KMS-11 (cell line): ENCODE data around the gene HTR6.

ENCODE experiments used
- H2AFZ ChIP-seq: fragments of 200-600 bp; sonication (generic); 2 replicates; pipeline ENCODE4 v1.6.1; 2016; ENCODE audit warnings: antibody characterized with exemption, mixed run types, low read depth
- H3K27ac ChIP-seq: fragments of 200-600 bp; sonication (generic); 2 replicates; pipeline ENCODE4 v1.6.1; 2016; ENCODE audit warnings: mild to moderate bottlenecking, mixed run types
- H3K27me3 ChIP-seq: fragments of 200-600 bp; sonication (generic); 2 replicates; pipeline ENCODE4 v1.6.1; 2017; ENCODE audit warnings: mild to moderate bottlenecking, low read depth, mixed run types, moderate library complexity; ENCODE audit not compliant: insufficient read depth
- H3K36me3 ChIP-seq: fragments of 200-600 bp; sonication (generic); 2 replicates; pipeline ENCODE4 v1.6.1; 2017; ENCODE audit warnings: mild to moderate bottlenecking, mixed run types; ENCODE audit not compliant: insufficient read depth
- H3K4me1 ChIP-seq: fragments of 200-600 bp; sonication (generic); 2 replicates; pipeline ENCODE4 v1.6.1; 2016; ENCODE audit warnings: mild to moderate bottlenecking, low read depth, mixed run types; ENCODE audit not compliant: poor library complexity, severe bottlenecking
- H3K4me2 ChIP-seq: fragments of 200-600 bp; sonication (generic); 2 replicates; pipeline ENCODE4 v1.7.0; 2016; ENCODE audit warnings: mild to moderate bottlenecking, mixed run types
- H3K4me3 ChIP-seq: fragments of 200-600 bp; sonication (generic); IDR thresholded peaks from 2 replicates; pipeline ENCODE4 v1.6.1; 2017; ENCODE audit warnings: low read depth, low read length, mixed read lengths; ENCODE audit not compliant: insufficient read depth
- H3K79me2 ChIP-seq: fragments of 200-600 bp; sonication (generic); 2 replicates; pipeline ENCODE4 v1.6.1; 2016; ENCODE audit warnings: low read depth, mixed run types; ENCODE audit not compliant: insufficient read depth
- H3K9ac ChIP-seq: fragments of 200-600 bp; sonication (generic); 2 replicates; pipeline ENCODE4 v1.6.1; 2016; ENCODE audit warnings: mild to moderate bottlenecking, mixed run types
- H4K20me1 ChIP-seq: fragments of 200-600 bp; sonication (generic); 2 replicates; pipeline ENCODE4 v1.6.1; 2016; ENCODE audit warnings: mild to moderate bottlenecking, mixed run types; ENCODE audit not compliant: insufficient read depth
- TF ChIP-seq, protein P1 (sequence below): fragments of 200-600 bp; sonication (generic); conservative IDR thresholded peaks from 2 replicates; pipeline ENCODE4 v1.6.1; 2017; ENCODE audit warnings: low read depth, mild to moderate bottlenecking, antibody characterized with exemption, low read length, moderate library complexity, mixed read lengths

Gene HTR6

DNA sequence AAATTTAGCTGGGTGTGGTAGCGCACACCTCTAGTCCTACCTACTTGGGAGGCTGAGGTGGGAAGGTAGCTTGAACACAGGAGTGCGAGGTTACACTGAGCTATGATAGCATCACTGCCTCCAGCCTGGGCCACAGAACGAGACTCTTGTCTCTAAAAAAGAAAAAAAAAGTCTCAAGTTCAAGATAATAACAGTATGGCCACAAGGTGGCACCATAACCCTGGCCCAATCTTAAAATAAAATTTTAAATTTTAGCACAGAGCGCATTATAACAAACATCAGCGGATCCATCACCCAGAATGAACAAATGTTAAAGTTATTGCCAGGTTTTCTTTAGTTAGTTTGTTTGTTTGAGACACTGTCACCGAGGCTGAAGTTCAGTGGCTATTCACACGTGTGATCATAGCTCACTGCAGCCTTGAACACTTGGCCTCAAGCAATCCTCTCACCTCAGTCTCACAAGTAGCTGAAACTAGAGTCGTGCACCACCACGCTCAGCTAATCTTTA is 2.9 kb upstream of the HTR6 start:
- Histone ChIP-seq H2AFZ (no peak overlapping the region), H3K9ac (no peak overlapping the region), H3K36me3 (no peaks in the 10 kb centered on the region), H3K27me3 (peaks cover 10% of the 10 kb centered on the region; the same call in 1 of the 2 replicates), H3K27ac (no peak overlapping the region), H3K4me2 (no peak overlapping the region), H3K4me3 (no peak overlapping the region), H4K20me1 (no peaks in the 10 kb centered on the region), H3K79me2 (no peaks in the 10 kb centered on the region), H3K4me1 (peaks cover 3% of the 10 kb centered on the region)
- TF ChIP-seq, protein P1, sequence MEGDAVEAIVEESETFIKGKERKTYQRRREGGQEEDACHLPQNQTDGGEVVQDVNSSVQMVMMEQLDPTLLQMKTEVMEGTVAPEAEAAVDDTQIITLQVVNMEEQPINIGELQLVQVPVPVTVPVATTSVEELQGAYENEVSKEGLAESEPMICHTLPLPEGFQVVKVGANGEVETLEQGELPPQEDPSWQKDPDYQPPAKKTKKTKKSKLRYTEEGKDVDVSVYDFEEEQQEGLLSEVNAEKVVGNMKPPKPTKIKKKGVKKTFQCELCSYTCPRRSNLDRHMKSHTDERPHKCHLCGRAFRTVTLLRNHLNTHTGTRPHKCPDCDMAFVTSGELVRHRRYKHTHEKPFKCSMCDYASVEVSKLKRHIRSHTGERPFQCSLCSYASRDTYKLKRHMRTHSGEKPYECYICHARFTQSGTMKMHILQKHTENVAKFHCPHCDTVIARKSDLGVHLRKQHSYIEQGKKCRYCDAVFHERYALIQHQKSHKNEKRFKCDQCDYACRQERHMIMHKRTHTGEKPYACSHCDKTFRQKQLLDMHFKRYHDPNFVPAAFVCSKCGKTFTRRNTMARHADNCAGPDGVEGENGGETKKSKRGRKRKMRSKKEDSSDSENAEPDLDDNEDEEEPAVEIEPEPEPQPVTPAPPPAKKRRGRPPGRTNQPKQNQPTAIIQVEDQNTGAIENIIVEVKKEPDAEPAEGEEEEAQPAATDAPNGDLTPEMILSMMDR = peak; percentile 94

DNA sequence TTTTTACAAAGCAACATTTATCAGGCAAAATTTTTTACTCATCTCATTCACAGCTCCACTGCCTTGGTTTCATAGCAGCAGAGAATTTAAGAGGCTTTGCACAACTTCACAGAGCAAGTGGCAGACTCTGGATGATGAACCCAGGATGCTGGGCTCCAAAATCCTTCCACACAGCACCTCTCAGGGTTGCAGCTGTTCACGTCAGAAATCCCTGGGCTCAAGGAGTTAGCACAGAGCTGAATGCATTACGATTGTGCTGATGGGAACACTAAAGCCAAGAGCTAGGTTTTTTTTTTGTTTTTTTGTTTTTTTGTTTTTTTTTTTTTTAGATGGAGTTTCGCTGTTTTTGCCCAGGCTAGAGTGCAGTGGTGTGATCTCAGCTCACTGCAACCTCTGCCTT is 2.4 kb upstream of the HTR6 start:
- Histone ChIP-seq H3K4me1 (peaks cover 3% of the 10 kb centered on the region), H3K27me3 (peaks cover 11% of the 10 kb centered on the region; the same call in 1 of the 2 replicates), H4K20me1 (no peaks in the 10 kb centered on the region), H2AFZ (no peak overlapping the region), H3K4me2 (no peak overlapping the region), H3K27ac (no peak overlapping the region), H3K9ac (no peak overlapping the region), H3K79me2 (no peaks in the 10 kb centered on the region), H3K36me3 (no peaks in the 10 kb centered on the region), H3K4me3 (no peak overlapping the region)
- TF ChIP-seq, protein P1 = no peak

DNA sequence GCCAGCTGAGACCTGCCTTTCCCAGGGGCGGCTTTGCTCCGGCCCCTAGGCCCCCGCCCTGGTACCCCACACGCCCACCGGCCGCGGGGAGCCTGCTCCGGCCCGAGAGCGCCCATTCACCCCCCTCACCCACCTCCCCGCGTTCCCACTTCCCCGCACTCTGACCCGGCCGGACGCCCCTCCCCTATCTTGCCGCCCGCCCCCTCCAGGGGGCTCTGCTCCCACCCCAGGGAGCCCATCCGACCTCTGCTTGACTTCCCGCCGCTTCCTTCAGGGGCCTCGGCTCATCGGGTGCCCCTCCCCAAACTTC is 466 bp downstream of the HTR6 start:
- H3K9ac ChIP-seq = no peak overlapping the region
- no peak overlapping the region for H3K4me3 ChIP-seq
- no peaks in the 10 kb centered on the region for H3K79me2 ChIP-seq
- no peaks in the 10 kb centered on the region for H4K20me1 ChIP-seq
- no peak overlapping the region for H3K27ac ChIP-seq
- H3K36me3 ChIP-seq = no peaks in the 10 kb centered on the region
- H3K4me1 ChIP-seq = no peaks in the 10 kb centered on the region
- H3K27me3 ChIP-seq = peaks cover 36% of the 10 kb centered on the region; the same call in 1 of the 2 replicates
- H2AFZ ChIP-seq = no peak overlapping the region
- TF ChIP-seq, protein P1 = no peak
- H3K4me2 ChIP-seq = no peak overlapping the region

DNA sequence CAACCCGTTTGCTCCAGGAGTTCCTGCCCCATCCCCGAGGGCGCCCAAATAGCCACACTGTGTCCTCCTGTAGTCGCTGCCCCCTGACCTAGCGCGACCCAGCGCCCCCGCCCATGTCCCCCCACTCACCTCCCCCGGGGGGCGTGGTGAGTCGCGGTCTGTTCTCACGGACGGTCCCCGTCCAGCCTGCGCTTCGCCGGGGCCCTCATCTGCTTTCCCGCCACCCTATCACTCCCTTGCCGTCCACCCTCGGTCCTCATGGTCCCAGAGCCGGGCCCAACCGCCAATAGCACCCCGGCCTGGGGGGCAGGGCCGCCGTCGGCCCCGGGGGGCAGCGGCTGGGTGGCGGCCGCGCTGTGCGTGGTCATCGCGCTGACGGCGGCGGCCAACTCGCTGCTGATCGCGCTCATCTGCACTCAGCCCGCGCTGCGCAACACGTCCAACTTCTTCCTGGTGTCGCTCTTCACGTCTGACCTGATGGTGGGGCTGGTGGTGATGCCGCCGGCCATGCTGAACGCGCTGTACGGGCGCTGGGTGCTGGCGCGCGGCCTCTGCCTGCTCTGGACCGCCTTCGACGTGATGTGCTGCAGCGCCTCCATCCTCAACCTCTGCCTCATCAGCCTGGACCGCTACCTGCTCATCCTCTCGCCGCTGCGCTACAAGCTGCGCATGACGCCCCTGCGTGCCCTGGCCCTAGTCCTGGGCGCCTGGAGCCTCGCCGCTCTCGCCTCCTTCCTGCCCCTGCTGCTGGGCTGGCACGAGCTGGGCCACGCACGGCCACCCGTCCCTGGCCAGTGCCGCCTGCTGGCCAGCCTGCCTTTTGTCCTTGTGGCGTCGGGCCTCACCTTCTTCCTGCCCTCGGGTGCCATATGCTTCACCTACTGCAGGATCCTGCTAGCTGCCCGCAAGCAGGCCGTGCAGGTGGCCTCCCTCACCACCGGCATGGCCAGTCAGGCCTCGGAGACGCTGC is 1.1 kb downstream of the HTR6 start:
- no peaks in the 10 kb centered on the region for H3K79me2 ChIP-seq
- no peaks in the 10 kb centered on the region for H4K20me1 ChIP-seq
- TF ChIP-seq, protein P1 = no peak
- no peak overlapping the region for H3K27ac ChIP-seq
- H3K9ac ChIP-seq = no peak overlapping the region
- H3K4me3 ChIP-seq = no peak overlapping the region
- peaks cover 40% of the 10 kb centered on the region; the same call in 1 of the 2 replicates for H3K27me3 ChIP-seq
- no peak overlapping the region for H2AFZ ChIP-seq
- H3K36me3 ChIP-seq = no peaks in the 10 kb centered on the region
- H3K4me1 ChIP-seq = no peaks in the 10 kb centered on the region
- H3K4me2 ChIP-seq = no peak overlapping the region
